Measurements from ENCODE around the gene APOBEC3C. TPM values are rescaled to one million over a fixed set of nuclear protein-coding genes. Genes with fewer than 3 reads are reported as not detected.
A peak's percentile ranks its signal among the peaks of the same experiment; 100 is the strongest.
"Not testable (repeated sequence)": the region's sequence is repeated elsewhere in the genome, so short reads cannot be mapped to it uniquely, and the experiment has no call there.

The APOBEC3C gene
- 4.1 TPM for total RNA-seq

GRCh38 chr22:39013942-39014722 lies at the start of gene APOBEC3C:
Gene APOBEC3C, plus strand, starts transcription at chr22:39014257. Its CDS starts 106 bp downstream, at chr22:39014363.
- DNase-seq = peak; percentile 48

GRCh38 chr22:38964306-38964705 lies 49.8 kb upstream of the APOBEC3C start:
- no peak for DNase-seq

GRCh38 chr22:38964989-38965388 lies 49.1 kb upstream of the APOBEC3C start:
- no peak for DNase-seq

- no peak for DNase-seq
These were observed 48.3 kb upstream of the APOBEC3C start for GRCh38 chr22:38965614-38966379.

- no peak for DNase-seq
These were observed 47.7 kb upstream of the APOBEC3C start for GRCh38 chr22:38966380-38966702.

- DNase-seq = no peak
These were observed 47.1 kb upstream of the APOBEC3C start for GRCh38 chr22:38966942-38967341.

GRCh38 chr22:38967451-38968450 lies 46.3 kb upstream of the APOBEC3C start:
- DNase-seq = no peak

GRCh38 chr22:38968801-38969200 lies 45.3 kb upstream of the APOBEC3C start:
- DNase-seq = no peak

- no peak for DNase-seq
These were observed 43.5 kb upstream of the APOBEC3C start for GRCh38 chr22:38970551-38970950.

GRCh38 chr22:38971202-38971601 lies 42.9 kb upstream of the APOBEC3C start:
- no peak for DNase-seq

- DNase-seq = no peak
These were observed 42.3 kb upstream of the APOBEC3C start for GRCh38 chr22:38971791-38972190.

GRCh38 chr22:38972558-38972957 lies 41.5 kb upstream of the APOBEC3C start:
- DNase-seq = no peak

- DNase-seq = no peak
These were observed 40.5 kb upstream of the APOBEC3C start for GRCh38 chr22:38973289-38974169.

- no peak for DNase-seq
These were observed 39.8 kb upstream of the APOBEC3C start for GRCh38 chr22:38974170-38974825.

GRCh38 chr22:38974826-38975175 lies 39.3 kb upstream of the APOBEC3C start:
- DNase-seq = no peak

GRCh38 chr22:38977289-38977688 lies 36.8 kb upstream of the APOBEC3C start:
- DNase-seq = not testable (repeated sequence)

GRCh38 chr22:38980587-38980986 lies 33.5 kb upstream of the APOBEC3C start:
- not testable (repeated sequence) for DNase-seq

GRCh38 chr22:38981005-38981991 lies 32.8 kb upstream of the APOBEC3C start:
- DNase-seq = peak; percentile 17
